Measurements from ENCODE around the gene TMEM109. TPM values are rescaled to one million over a fixed set of nuclear protein-coding genes. Genes with fewer than 3 reads are reported as not detected.

TMEM109 gene
- total and polyA plus RNA-seq, 9 of the 15 experiments (the other 6 are each of a cell fraction or from before 2014, with no cell fraction given) = 9.2 to 71.3 (median 30.5) TPM

- peak; percentile 37; the same call in 1 of the 2 replicates for TF ChIP-seq ZBTB40 (IDR thresholded peaks at IDR 0.05)
- TF ChIP-seq ZBTB40 (CRISPR knock-in tag; IDR thresholded peaks at IDR 0.05) = no peak
- peak; percentile 49; the same call in 1 of the 2 replicates for TF ChIP-seq ZNF644 (tag; IDR thresholded peaks at IDR 0.05; ENCODE audit: low read depth)
- no peak for TF ChIP-seq GATAD2A (IDR thresholded peaks at IDR 0.05)
- no peak for TF ChIP-seq RBM25 (IDR thresholded peaks at IDR 0.05; ENCODE audit: low read depth, low read length, severe bottlenecking)
Observed at GRCh38 chr11:60910711-60911380, 3.1 kb upstream of the TMEM109 start (continued).

All from K562 (cell line).